ENCODE results near the gene CCNA2.

The CCNA2 gene

GRCh38 chr4:121817006-121817405, 6.7 kb downstream of the CCNA2 start:
- no peaks in the 10 kb centered on the region for H3K9me2 ChIP-seq (ENCODE audit: low read depth, low read length)
- peaks cover 12% of the 10 kb centered on the region for H3K79me2 ChIP-seq (ENCODE audit: insufficient read depth, low read length)
- no peak overlapping the region for H3K27ac ChIP-seq (ENCODE audit: low read depth, low read length, poor library complexity, severe bottlenecking)
- H3K4me3 ChIP-seq (ENCODE audit: low read depth, low read length, poor library complexity, severe bottlenecking), result no peak overlapping the region
- H3K27me3 ChIP-seq (ENCODE audit: insufficient read depth, low read length), result no peaks in the 10 kb centered on the region
- no peak overlapping the region for H3K9ac ChIP-seq (ENCODE audit: low read length)
- no peaks in the 10 kb centered on the region; the same call in 1 of the 2 replicates for H3F3A ChIP-seq (ENCODE audit: insufficient read depth, low read length)
- H3K4me1 ChIP-seq (ENCODE audit: insufficient read depth, low read length, severe bottlenecking), result peaks cover 12% of the 10 kb centered on the region
- no peak overlapping the region for H3K4me2 ChIP-seq (ENCODE audit: low read length)
- no peak for TF ChIP-seq EZH2 (IDR thresholded peaks at IDR 0.05; ENCODE audit: borderline replicate concordance, low read length)
- TF ChIP-seq, protein P1, sequence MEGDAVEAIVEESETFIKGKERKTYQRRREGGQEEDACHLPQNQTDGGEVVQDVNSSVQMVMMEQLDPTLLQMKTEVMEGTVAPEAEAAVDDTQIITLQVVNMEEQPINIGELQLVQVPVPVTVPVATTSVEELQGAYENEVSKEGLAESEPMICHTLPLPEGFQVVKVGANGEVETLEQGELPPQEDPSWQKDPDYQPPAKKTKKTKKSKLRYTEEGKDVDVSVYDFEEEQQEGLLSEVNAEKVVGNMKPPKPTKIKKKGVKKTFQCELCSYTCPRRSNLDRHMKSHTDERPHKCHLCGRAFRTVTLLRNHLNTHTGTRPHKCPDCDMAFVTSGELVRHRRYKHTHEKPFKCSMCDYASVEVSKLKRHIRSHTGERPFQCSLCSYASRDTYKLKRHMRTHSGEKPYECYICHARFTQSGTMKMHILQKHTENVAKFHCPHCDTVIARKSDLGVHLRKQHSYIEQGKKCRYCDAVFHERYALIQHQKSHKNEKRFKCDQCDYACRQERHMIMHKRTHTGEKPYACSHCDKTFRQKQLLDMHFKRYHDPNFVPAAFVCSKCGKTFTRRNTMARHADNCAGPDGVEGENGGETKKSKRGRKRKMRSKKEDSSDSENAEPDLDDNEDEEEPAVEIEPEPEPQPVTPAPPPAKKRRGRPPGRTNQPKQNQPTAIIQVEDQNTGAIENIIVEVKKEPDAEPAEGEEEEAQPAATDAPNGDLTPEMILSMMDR (IDR thresholded peaks at IDR 0.05; ENCODE audit: low read length), result no peak
- H3K9me3 ChIP-seq (ENCODE audit: low read length), result no peaks in the 10 kb centered on the region
- H2AFZ ChIP-seq (ENCODE audit: low read length), result no peak overlapping the region
- H4K20me1 ChIP-seq (ENCODE audit: insufficient read depth, low read length), result no peaks in the 10 kb centered on the region; the same call in 1 of the 2 replicates
- peaks cover 94% of the 10 kb centered on the region for H3K36me3 ChIP-seq (ENCODE audit: insufficient read depth, low read length)

- Histone ChIP-seq H3K9me2 (ENCODE audit: low read depth, low read length) (no peaks in the 10 kb centered on the region), H3K36me3 (ENCODE audit: insufficient read depth, low read length) (peaks cover 93% of the 10 kb centered on the region), H2AFZ (ENCODE audit: low read length) (no peak overlapping the region), H3K9me3 (ENCODE audit: low read length) (no peaks in the 10 kb centered on the region), H3K79me2 (ENCODE audit: insufficient read depth, low read length) (no peaks in the 10 kb centered on the region), H3K4me2 (ENCODE audit: low read length) (no peak overlapping the region), H3K27me3 (ENCODE audit: insufficient read depth, low read length) (no peaks in the 10 kb centered on the region), H3K4me3 (ENCODE audit: low read depth, low read length, poor library complexity, severe bottlenecking) (no peak overlapping the region), H4K20me1 (ENCODE audit: insufficient read depth, low read length) (no peaks in the 10 kb centered on the region; the same call in 1 of the 2 replicates), H3K4me1 (ENCODE audit: insufficient read depth, low read length, severe bottlenecking) (no peaks in the 10 kb centered on the region), H3K9ac (ENCODE audit: low read length) (no peak overlapping the region), H3F3A (ENCODE audit: insufficient read depth, low read length) (no peaks in the 10 kb centered on the region; the same call in 1 of the 2 replicates), H3K27ac (ENCODE audit: low read depth, low read length, poor library complexity, severe bottlenecking) (no peak overlapping the region)
- TF ChIP-seq EZH2 (IDR thresholded peaks at IDR 0.05; ENCODE audit: borderline replicate concordance, low read length), result no peak
- TF ChIP-seq, protein P1 (IDR thresholded peaks at IDR 0.05; ENCODE audit: low read length), result no peak
Measured at GRCh38 chr4:121814756-121815155, 8.9 kb downstream of the CCNA2 start.

DNA sequence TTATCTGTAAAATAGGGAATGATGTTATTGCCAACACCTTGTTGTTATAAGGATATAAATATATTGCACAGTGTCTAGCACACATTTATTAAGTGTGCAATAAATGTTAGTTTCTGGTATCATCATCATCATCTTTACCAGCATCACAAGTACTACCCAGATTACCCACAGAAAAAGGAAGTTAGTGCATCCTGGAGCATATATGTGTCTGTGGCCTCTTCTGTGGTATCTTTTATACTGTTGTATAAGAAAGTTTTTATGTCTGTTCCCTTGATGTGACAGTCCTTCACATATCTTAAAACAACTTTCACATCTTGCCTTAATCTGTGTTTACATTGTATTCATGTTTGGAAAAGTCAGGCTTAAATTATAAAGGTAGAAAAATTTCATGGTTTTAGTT, 12.6 kb downstream of the CCNA2 start:
- H3K4me2 ChIP-seq (ENCODE audit: low read length), result no peak overlapping the region
- H3K4me3 ChIP-seq (ENCODE audit: low read depth, low read length, poor library complexity, severe bottlenecking), result no peak overlapping the region
- H3F3A ChIP-seq (ENCODE audit: insufficient read depth, low read length), result no peaks in the 10 kb centered on the region; the same call in 1 of the 2 replicates
- H2AFZ ChIP-seq (ENCODE audit: low read length), result no peak overlapping the region
- peaks cover 89% of the 10 kb centered on the region for H3K36me3 ChIP-seq (ENCODE audit: insufficient read depth, low read length)
- H3K4me1 ChIP-seq (ENCODE audit: insufficient read depth, low read length, severe bottlenecking), result no peaks in the 10 kb centered on the region
- TF ChIP-seq EZH2 (IDR thresholded peaks at IDR 0.05; ENCODE audit: borderline replicate concordance, low read length), result no peak
- TF ChIP-seq, protein P1 (IDR thresholded peaks at IDR 0.05; ENCODE audit: low read length), result no peak
- no peak overlapping the region for H3K27ac ChIP-seq (ENCODE audit: low read depth, low read length, poor library complexity, severe bottlenecking)
- no peaks in the 10 kb centered on the region for H3K9me3 ChIP-seq (ENCODE audit: low read length)
- H3K9me2 ChIP-seq (ENCODE audit: low read depth, low read length), result no peaks in the 10 kb centered on the region
- H3K27me3 ChIP-seq (ENCODE audit: insufficient read depth, low read length), result no peaks in the 10 kb centered on the region
- H3K79me2 ChIP-seq (ENCODE audit: insufficient read depth, low read length), result no peaks in the 10 kb centered on the region
- no peaks in the 10 kb centered on the region; the same call in 1 of the 2 replicates for H4K20me1 ChIP-seq (ENCODE audit: insufficient read depth, low read length)
- H3K9ac ChIP-seq (ENCODE audit: low read length), result no peak overlapping the region
